CD4-positive, CD25-positive, alpha-beta regulatory T cell (primary cell): ENCODE results near the gene STIM2. TPM values are rescaled to one million over a fixed set of nuclear protein-coding genes. Genes with fewer than 3 reads are reported as not detected.

Experiments used
- ATAC-seq, 2 donors: fragments of 150-1000 bp; cut with Tn5 transposase; one replicate each; pipeline ENCODE4 v1.10.0; 2021; ENCODE audit warnings: low read depth in 2 of 2, moderate number of reproducible peaks in 2 of 2, moderate library complexity in 1 of 2
- DNase-seq, 3 donors: peaks; one replicate each; pipeline versions ENCODE4 v3.0.0 to v3.0.0-alpha.2; 2012 to 2022; ENCODE audit warnings: mixed read lengths in 1 of 3
- H3K27ac ChIP-seq: one replicate; pipeline ENCODE4 v1.7.0; 2013; ENCODE audit warnings: mild to moderate bottlenecking, low read length; ENCODE audit not compliant: insufficient read depth, poor library complexity, severe bottlenecking
- H3K27me3 ChIP-seq: one replicate; pipeline ENCODE4 v1.7.0; 2013; ENCODE audit warnings: low read length; ENCODE audit not compliant: control insufficient read depth, insufficient read depth
- H3K36me3 ChIP-seq: one replicate; pipeline ENCODE4 v1.7.0; 2013; ENCODE audit warnings: mild to moderate bottlenecking, low read length, moderate library complexity; ENCODE audit not compliant: control insufficient read depth, insufficient read depth
- H3K4me1 ChIP-seq: 2 replicates; pipeline ENCODE4 v1.7.0; 2013; ENCODE audit warnings: mild to moderate bottlenecking, low read length; ENCODE audit not compliant: insufficient read depth, control insufficient read depth, poor library complexity, severe bottlenecking
- H3K4me3 ChIP-seq: one replicate; pipeline ENCODE4 v1.7.0; 2013; ENCODE audit warnings: low read depth, mild to moderate bottlenecking, low read length, moderate library complexity
- H3K9me3 ChIP-seq, 2 experiments: 1 replicate in 1 of 2; 2 replicates in 1 of 2; pipeline ENCODE4 v1.7.0; 2013; ENCODE audit warnings: low read length in 2 of 2, mild to moderate bottlenecking in 1 of 2, moderate library complexity in 1 of 2; ENCODE audit not compliant: control insufficient read depth in 2 of 2
- H3K27ac Mint-ChIP-seq, 3 donors: one replicate each; pipeline ENCODE4 v1.8.0; 2020 to 2022; ENCODE audit warnings: mild to moderate bottlenecking in 3 of 3, mixed read lengths in 3 of 3, moderate library complexity in 2 of 3
- H3K27me3 Mint-ChIP-seq: one replicate; pipeline ENCODE4 v1.8.0; 2022; ENCODE audit warnings: mild to moderate bottlenecking, mixed read lengths
- H3K36me3 Mint-ChIP-seq: one replicate; pipeline ENCODE4 v1.8.0; 2020; ENCODE audit warnings: mixed read lengths
- H3K4me1 Mint-ChIP-seq, 4 donors: one replicate each; pipeline ENCODE4 v1.8.0; 2020 to 2022; ENCODE audit warnings: mixed read lengths in 4 of 4, mild to moderate bottlenecking in 1 of 4
- H3K4me3 Mint-ChIP-seq, 4 donors: one replicate each; pipeline ENCODE4 v1.8.0; 2020 to 2022; ENCODE audit warnings: mild to moderate bottlenecking in 4 of 4, mixed read lengths in 4 of 4, moderate library complexity in 3 of 4
- H3K9me3 Mint-ChIP-seq, 7 donors: one replicate each; pipeline ENCODE4 v1.8.0; 2020 to 2022; ENCODE audit warnings: mixed read lengths in 7 of 7, mild to moderate bottlenecking in 3 of 7, moderate library complexity in 2 of 7
- polyA plus RNA-seq, 4 donors: library from polyadenylated mRNA; unstranded; fragments of 300-500 nt; fragmentation: Illumina TruSeq; gene quantifications; one replicate each; pipeline ENCODE4 v1.2.3, GENCODE V29; 2021
- total RNA-seq: library from RNA; stranded (reverse); gene quantifications from one replicate; pipeline ENCODE4 v1.2.3, GENCODE V29; 2022

Gene STIM2
- total and polyA plus RNA-seq, 5 donors from 2014 or later, result 20.2 to 83.4 (median 24.5) TPM

GRCh38 chr4:26837993-26838842, 22.4 kb upstream of the STIM2 start:
- Histone ChIP-seq H3K27ac (no peak overlapping the region), H3K9me3 (peaks cover 0 to 5% of the 10 kb centered on the region in 2 experiments), H3K4me1 (no peaks in the 10 kb centered on the region), H3K27me3 (no peaks in the 10 kb centered on the region), H3K36me3 (no peaks in the 10 kb centered on the region), H3K4me3 (no peak overlapping the region)
- H3K4me3 Mint-ChIP-seq, result no peak overlapping the region
- DNase-seq (peak in 1 of 3 donors; percentile 8), ATAC-seq (no peak)
- H3K9me3 Mint-ChIP-seq, result peaks cover 0 to 7% (median 3%) of the 10 kb centered on the region in 7 donors
- H3K4me1 Mint-ChIP-seq, result peaks cover 4 to 16% (median 7%) of the 10 kb centered on the region in 4 donors
- peaks cover 5% of the 10 kb centered on the region for H3K36me3 Mint-ChIP-seq
- H3K27ac Mint-ChIP-seq, result peak overlapping the region; percentile 50 to 80 (median 62)
- H3K27me3 Mint-ChIP-seq, result no peaks in the 10 kb centered on the region

GRCh38 chr4:26839016-26839415, 21.6 kb upstream of the STIM2 start:
- ATAC-seq (no peak), DNase-seq (no peak)
- H3K4me3 ChIP-seq, result no peak overlapping the region
- no peaks in the 10 kb centered on the region for H3K27me3 ChIP-seq
- peaks cover 0 to 5% of the 10 kb centered on the region in 2 experiments for H3K9me3 ChIP-seq
- H3K36me3 ChIP-seq, result no peaks in the 10 kb centered on the region
- no peaks in the 10 kb centered on the region for H3K27me3 Mint-ChIP-seq
- H3K27ac ChIP-seq, result no peak overlapping the region
- peaks cover 7% of the 10 kb centered on the region for H3K36me3 Mint-ChIP-seq
- peaks cover 0 to 7% (median 3%) of the 10 kb centered on the region in 7 donors for H3K9me3 Mint-ChIP-seq
- H3K4me3 Mint-ChIP-seq, result no peak overlapping the region
- H3K27ac Mint-ChIP-seq, result peak overlapping the region in 1 of 3 donors; percentile 80
- H3K4me1 Mint-ChIP-seq, result peaks cover 4 to 16% (median 7%) of the 10 kb centered on the region in 4 donors
- no peaks in the 10 kb centered on the region for H3K4me1 ChIP-seq

GRCh38 chr4:26839534-26839951, 21.1 kb upstream of the STIM2 start:
- Histone ChIP-seq H3K9me3 (peaks cover 0 to 5% of the 10 kb centered on the region in 2 experiments), H3K27me3 (no peaks in the 10 kb centered on the region), H3K36me3 (no peaks in the 10 kb centered on the region), H3K27ac (no peak overlapping the region), H3K4me1 (no peaks in the 10 kb centered on the region), H3K4me3 (no peak overlapping the region)
- Mint-ChIP-seq H3K4me3 (no peak overlapping the region), H3K27me3 (no peaks in the 10 kb centered on the region), H3K9me3 (peaks cover 0 to 5% (median 2%) of the 10 kb centered on the region in 7 donors), H3K36me3 (peaks cover 7% of the 10 kb centered on the region), H3K4me1 (peaks cover 4 to 16% (median 7%) of the 10 kb centered on the region in 4 donors), H3K27ac (no peak overlapping the region)
- DNase-seq (no peak), ATAC-seq (no peak)

GRCh38 chr4:26840786-26841185, 19.9 kb upstream of the STIM2 start:
- no peak overlapping the region for H3K27ac Mint-ChIP-seq
- H3K27me3 Mint-ChIP-seq, result no peaks in the 10 kb centered on the region
- Histone ChIP-seq H3K27me3 (no peaks in the 10 kb centered on the region), H3K9me3 (no peaks in the 10 kb centered on the region), H3K27ac (no peak overlapping the region), H3K4me1 (no peaks in the 10 kb centered on the region), H3K4me3 (no peak overlapping the region), H3K36me3 (no peaks in the 10 kb centered on the region)
- peaks cover 0 to 3% (median 0%) of the 10 kb centered on the region in 7 donors for H3K9me3 Mint-ChIP-seq
- ATAC-seq, result no peak
- peaks cover 7% of the 10 kb centered on the region for H3K36me3 Mint-ChIP-seq
- no peak overlapping the region for H3K4me3 Mint-ChIP-seq
- H3K4me1 Mint-ChIP-seq, result peaks cover 4 to 16% (median 7%) of the 10 kb centered on the region in 4 donors
- DNase-seq, result no peak

- Histone ChIP-seq H3K9me3 (no peaks in the 10 kb centered on the region), H3K36me3 (no peaks in the 10 kb centered on the region), H3K4me1 (no peaks in the 10 kb centered on the region), H3K4me3 (no peak overlapping the region), H3K27ac (no peak overlapping the region), H3K27me3 (no peaks in the 10 kb centered on the region)
- H3K27me3 Mint-ChIP-seq, result no peaks in the 10 kb centered on the region
- H3K4me1 Mint-ChIP-seq, result peaks cover 4 to 16% (median 7%) of the 10 kb centered on the region in 4 donors
- H3K27ac Mint-ChIP-seq, result no peak overlapping the region
- no peak for ATAC-seq
- DNase-seq, result no peak
- H3K9me3 Mint-ChIP-seq, result peaks cover 0 to 6% (median 3%) of the 10 kb centered on the region in 7 donors
- H3K4me3 Mint-ChIP-seq, result no peak overlapping the region
- H3K36me3 Mint-ChIP-seq, result peaks cover 13% of the 10 kb centered on the region
These were observed 17.7 kb upstream of the STIM2 start for GRCh38 chr4:26842911-26843310.

- Histone ChIP-seq H3K27me3 (no peaks in the 10 kb centered on the region), H3K4me1 (no peaks in the 10 kb centered on the region), H3K4me3 (no peak overlapping the region), H3K36me3 (no peaks in the 10 kb centered on the region), H3K27ac (no peak overlapping the region), H3K9me3 (no peaks in the 10 kb centered on the region)
- Mint-ChIP-seq H3K4me3 (no peak overlapping the region), H3K36me3 (peaks cover 6% of the 10 kb centered on the region), H3K27me3 (no peaks in the 10 kb centered on the region), H3K9me3 (peaks cover 0 to 6% (median under 1%) of the 10 kb centered on the region in 7 donors), H3K27ac (no peak overlapping the region), H3K4me1 (peaks cover 0 to 3% (median 0%) of the 10 kb centered on the region in 4 donors)
- DNase-seq (no peak), ATAC-seq (no peak)
These were observed 10.1 kb upstream of the STIM2 start for GRCh38 chr4:26850528-26850927.

GRCh38 chr4:26851129-26851528, 9.5 kb upstream of the STIM2 start:
- Mint-ChIP-seq H3K36me3 (peaks cover 6% of the 10 kb centered on the region), H3K9me3 (peaks cover 0 to 6% (median 0%) of the 10 kb centered on the region in 7 donors), H3K27ac (no peak overlapping the region), H3K4me1 (peaks cover 0 to 3% (median 0%) of the 10 kb centered on the region in 4 donors), H3K27me3 (no peaks in the 10 kb centered on the region), H3K4me3 (no peak overlapping the region)
- Histone ChIP-seq H3K27me3 (no peaks in the 10 kb centered on the region), H3K4me1 (no peaks in the 10 kb centered on the region), H3K4me3 (no peak overlapping the region), H3K9me3 (no peaks in the 10 kb centered on the region), H3K36me3 (no peaks in the 10 kb centered on the region), H3K27ac (no peak overlapping the region)
- DNase-seq (no peak), ATAC-seq (no peak)
